ENCODE measurements around the gene NEURL1B.
"Not testable (repeated sequence)": the region's sequence is repeated elsewhere in the genome, so short reads cannot be mapped to it uniquely, and the experiment has no call there.

NEURL1B gene

DNA sequence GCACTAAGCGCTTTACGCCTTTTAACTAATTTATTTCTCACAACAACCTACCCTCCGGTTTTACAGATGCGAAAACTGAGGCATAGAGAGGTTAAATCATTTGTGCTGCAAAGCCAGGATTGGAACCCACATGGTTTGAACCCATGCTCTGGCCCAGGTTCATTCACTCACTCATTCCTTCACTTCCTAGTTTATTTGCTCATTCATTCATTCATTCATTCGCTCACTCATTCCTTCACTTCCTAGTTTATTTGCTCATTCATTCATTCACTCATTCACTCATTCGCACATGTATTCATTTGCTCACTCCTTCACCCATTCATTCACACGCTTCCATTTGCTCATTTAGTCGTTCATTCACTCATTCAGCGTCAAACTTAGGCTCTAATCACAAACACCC, 29.4 kb downstream of the NEURL1B start:
- no peak overlapping the region for H3K27ac ChIP-seq
- TF ChIP-seq, protein P1, sequence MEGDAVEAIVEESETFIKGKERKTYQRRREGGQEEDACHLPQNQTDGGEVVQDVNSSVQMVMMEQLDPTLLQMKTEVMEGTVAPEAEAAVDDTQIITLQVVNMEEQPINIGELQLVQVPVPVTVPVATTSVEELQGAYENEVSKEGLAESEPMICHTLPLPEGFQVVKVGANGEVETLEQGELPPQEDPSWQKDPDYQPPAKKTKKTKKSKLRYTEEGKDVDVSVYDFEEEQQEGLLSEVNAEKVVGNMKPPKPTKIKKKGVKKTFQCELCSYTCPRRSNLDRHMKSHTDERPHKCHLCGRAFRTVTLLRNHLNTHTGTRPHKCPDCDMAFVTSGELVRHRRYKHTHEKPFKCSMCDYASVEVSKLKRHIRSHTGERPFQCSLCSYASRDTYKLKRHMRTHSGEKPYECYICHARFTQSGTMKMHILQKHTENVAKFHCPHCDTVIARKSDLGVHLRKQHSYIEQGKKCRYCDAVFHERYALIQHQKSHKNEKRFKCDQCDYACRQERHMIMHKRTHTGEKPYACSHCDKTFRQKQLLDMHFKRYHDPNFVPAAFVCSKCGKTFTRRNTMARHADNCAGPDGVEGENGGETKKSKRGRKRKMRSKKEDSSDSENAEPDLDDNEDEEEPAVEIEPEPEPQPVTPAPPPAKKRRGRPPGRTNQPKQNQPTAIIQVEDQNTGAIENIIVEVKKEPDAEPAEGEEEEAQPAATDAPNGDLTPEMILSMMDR (conservative IDR thresholded peaks at IDR 0.05): no peak
- no peak for TF ChIP-seq ZFX (IDR thresholded peaks at IDR 0.05)

DNA sequence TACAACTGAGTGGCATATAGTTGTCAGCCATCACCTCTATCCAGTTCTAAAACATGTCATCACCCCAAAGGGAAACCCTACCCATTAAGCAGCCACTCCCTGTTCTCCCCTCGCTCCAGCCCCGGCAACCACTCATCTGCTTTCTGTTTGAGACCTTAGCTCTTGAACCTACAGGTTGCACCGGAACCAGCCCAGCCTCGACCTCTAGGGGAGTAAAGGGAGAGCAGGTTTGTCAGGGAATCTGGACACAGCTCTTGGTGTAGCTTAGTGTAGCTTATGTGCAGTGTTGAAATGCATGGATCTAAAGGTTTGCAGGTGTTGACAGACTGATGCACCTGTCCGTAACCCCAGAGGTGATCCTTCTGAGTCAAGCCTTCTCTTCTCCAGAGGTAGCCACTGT, 30.0 kb downstream of the NEURL1B start:
- H3K27ac ChIP-seq: no peak overlapping the region
- TF ChIP-seq, protein P1 (conservative IDR thresholded peaks at IDR 0.05): no peak
- TF ChIP-seq ZFX (IDR thresholded peaks at IDR 0.05): no peak

DNA sequence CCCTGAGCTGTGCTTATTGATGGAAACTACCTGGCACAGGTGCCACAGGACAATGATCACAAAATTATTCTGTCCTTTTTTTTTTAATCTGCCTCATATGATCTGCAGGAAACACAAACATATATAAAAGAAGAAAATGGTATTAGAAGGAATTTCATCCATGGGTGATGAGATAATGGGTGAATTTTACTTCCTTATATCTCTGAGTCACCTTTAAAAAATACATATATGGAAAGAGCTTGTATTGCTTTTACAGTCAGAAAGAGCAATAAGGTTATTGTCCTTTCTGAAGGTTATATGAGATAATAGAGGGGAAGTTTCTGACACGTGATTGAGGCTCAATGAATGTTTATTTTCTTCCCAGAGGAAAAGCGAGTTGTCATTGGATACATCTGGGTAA, 31.6 kb downstream of the NEURL1B start:
- no peak overlapping the region for H3K27ac ChIP-seq
- TF ChIP-seq ZFX (IDR thresholded peaks at IDR 0.05): no peak
- TF ChIP-seq, protein P1 (conservative IDR thresholded peaks at IDR 0.05): no peak

DNA sequence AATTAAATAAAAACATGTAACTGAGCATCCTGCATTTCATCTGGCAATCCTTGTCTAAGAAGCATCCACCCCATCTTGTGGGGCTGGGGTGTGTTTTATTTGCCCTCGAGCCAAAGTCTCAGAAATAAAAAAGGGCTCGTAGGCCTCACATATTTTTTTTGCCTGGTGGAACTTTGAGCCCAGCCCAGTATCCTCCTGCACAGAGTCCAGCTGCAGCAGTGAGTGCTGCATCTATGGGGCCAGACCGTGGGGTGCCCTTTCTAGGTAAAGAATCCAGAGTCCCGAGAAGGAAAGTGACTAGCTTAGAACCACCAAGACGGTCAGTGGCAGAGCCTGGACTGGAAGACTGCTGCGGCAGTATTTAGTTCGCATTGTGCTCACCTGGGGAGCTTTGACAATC, 33.1 kb downstream of the NEURL1B start:
- no peak overlapping the region for H3K27ac ChIP-seq
- TF ChIP-seq, protein P1 (conservative IDR thresholded peaks at IDR 0.05): no peak
- TF ChIP-seq ZFX (IDR thresholded peaks at IDR 0.05): no peak

DNA sequence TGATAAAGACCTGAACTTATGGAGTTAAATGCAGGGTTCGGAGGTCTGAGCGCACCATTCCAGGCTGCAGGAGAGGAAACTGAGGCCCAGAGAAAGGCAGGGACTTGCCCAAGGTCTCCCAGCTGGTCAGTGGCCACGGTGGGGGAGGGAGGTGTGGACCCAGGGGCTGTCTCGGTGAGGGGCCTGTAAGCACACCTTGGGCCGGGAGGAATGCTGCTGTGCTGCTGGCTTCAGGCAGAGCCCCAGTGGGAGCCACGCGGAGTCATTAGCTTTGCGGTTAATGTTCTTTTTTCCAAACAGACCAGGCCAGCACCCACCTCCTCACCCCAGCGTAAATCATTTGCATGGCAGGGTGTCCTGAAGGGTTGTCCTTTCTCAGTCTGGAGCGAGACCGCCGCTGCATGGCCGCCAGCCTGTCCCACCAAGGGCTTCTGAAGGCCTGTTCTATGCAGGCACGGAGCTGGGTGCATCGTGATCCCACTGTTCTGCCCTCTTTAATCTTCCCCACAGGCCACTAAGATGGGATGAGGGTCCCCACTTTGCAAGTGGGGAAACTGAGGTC, 35.9 kb downstream of the NEURL1B start:
- TF ChIP-seq ZFX (IDR thresholded peaks at IDR 0.05): no peak
- TF ChIP-seq, protein P1 (conservative IDR thresholded peaks at IDR 0.05): no peak
- H3K27ac ChIP-seq: no peak overlapping the region

DNA sequence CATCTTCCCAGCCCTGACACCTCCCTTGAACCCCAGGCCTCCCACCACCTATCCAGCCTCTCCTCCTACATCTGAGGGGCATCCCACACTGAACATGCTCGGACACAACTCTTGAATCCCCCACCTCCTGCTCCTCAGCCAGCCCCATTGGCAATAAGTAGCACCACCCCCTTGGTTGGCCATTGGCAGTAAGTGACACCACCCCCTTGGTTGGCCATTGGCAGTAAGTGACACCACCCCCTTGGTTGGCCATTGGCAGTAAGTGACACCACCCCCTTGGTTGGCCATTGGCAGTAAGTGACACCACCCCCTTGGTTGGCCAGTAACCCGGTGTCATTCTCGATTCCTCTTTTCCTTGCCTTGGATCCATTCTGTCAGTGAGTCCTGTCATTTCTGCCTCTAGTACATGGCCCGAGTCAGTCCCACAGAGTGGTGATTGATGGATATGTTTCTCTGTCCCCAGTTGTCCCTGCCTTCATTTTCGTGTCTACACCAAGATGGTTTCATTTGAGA, 37.4 kb downstream of the NEURL1B start:
- H3K27ac ChIP-seq: not testable (repeated sequence)

DNA sequence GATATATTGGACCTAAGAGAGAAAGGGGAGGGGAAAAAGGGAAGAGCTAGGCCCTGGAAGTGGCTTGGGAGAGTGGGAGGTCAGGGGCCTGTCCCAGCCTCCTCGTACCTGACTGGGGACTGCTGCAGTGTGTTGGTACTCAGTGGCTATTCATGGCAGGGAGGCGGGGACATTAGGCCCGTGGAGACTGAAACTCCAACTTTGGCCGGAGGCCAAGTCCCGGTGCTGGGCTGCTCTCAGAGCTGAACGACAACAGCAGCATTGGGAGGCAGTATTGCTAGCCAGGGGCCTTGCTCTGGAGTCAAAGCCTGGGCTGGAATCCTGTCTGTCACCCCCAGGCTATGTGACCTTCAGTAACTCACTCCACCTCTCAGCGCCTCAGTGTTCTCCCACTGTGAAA, 37.8 kb downstream of the NEURL1B start:
- no peak overlapping the region for H3K27ac ChIP-seq
- TF ChIP-seq, protein P1 (conservative IDR thresholded peaks at IDR 0.05): no peak
- TF ChIP-seq ZFX (IDR thresholded peaks at IDR 0.05): no peak

DNA sequence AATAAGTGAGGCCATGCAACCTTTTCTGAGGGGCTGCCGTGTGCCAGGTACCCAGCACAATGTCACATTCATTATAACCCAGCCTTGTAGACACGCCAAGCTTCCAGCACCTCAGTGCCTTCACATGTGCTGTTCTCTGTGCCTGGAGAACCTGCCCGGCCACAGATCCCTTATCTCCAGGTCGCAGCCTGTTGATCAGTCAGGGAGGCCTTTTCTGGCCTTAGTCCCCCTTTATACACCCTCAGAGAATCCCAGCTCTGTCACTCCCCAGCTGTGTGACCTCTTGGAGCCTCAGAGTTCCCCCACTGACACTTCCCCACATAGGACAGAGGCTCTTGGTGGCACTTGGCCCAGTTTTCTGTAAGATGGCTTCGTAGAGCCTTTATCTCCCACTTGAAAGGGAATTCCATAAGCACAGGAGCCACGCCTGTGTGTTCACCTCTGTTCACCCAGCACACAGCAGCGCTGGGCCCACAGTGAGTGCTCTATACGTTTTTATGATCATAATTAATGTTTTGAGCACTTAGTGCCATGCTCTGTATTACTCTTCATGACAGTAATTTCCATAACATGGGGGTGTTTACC, 38.7 kb downstream of the NEURL1B start:
- H3K27ac ChIP-seq: no peak overlapping the region
- TF ChIP-seq, protein P1 (conservative IDR thresholded peaks at IDR 0.05): no peak
- TF ChIP-seq ZFX (IDR thresholded peaks at IDR 0.05): no peak
